HG03159 (cell line): ENCODE measurements around the gene NAB2.
"Not testable (repeated sequence)": the region's sequence is repeated elsewhere in the genome, so short reads cannot be mapped to it uniquely, and the experiment has no call there.

Experiments used
- ATAC-seq: cut with Tn5 transposase; IDR thresholded peaks from one replicate; pipeline ENCODE4 v1.9.1; 2021; ENCODE audit warnings: mild to moderate bottlenecking, moderate library complexity; ENCODE audit not compliant: unreplicated experiment

The NAB2 gene, protein sequence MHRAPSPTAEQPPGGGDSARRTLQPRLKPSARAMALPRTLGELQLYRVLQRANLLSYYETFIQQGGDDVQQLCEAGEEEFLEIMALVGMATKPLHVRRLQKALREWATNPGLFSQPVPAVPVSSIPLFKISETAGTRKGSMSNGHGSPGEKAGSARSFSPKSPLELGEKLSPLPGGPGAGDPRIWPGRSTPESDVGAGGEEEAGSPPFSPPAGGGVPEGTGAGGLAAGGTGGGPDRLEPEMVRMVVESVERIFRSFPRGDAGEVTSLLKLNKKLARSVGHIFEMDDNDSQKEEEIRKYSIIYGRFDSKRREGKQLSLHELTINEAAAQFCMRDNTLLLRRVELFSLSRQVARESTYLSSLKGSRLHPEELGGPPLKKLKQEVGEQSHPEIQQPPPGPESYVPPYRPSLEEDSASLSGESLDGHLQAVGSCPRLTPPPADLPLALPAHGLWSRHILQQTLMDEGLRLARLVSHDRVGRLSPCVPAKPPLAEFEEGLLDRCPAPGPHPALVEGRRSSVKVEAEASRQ

DNA sequence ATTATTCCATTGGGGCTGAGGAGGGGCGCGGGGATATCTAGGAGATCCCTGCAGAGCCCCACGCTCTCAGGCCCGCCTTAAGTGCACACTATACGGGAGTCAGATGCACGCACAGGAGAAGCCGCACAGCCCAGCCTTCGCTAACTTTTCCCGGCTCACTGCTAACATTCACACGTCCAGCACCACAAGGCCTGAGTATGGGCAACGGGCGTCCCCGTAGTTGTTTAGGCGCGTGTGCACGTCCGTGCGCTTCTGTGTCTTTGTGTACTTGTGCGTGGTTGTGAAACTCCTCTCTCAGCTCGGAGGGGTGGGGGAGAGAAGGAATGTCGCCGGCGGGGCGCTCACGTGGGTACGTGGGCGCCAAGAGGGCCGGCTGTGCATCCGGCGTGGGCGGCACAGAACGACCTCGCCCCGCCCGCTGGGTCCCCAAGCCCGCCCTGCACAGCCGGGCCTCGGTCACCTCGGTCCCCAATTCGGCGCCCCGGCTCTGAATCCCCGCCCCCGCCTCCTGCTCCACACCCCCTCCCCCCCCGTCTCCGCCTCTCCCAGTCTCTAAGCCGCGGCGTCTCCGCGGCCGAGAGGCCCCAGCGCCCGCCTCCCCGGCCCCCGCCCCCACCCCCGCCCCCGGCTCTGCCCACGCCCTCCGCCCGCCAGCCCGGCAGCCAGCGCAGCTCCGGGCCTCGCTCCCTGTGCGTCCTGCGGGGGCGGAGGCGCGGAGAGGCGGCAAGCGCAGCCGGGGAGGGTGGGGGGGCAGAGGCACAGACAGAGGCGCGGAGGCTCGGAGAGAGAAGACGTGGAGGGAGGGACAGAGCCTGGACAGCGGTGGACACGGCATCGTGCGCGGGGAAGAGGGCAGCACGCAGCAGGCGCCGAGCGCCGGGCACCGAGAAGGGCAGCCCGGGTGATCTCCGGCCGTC is at the start of gene NAB2:
Gene NAB2 (plus strand): TSS at position 761 of the 917 bp plus-strand sequence. CDS start 158 bp downstream, outside the sequence.
- peak; percentile 60 for ATAC-seq

DNA sequence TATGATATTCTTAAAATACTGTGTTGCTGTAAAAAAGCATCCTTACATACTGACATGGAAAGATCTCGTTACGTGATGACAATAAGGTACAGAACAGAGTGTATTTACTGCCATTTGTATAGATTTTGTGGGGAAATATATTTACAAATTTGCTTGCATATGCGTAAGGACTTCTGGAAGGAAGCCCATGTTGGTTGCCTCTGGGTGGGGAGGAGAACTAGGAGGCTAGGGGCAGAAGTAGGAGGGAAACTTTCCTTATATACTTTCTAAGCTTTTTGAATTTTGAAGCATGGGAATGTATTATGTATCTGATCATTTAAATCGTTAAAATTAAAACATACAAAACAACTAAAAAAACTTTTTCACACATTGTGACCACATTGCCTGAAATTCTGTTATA is 48.7 kb upstream of the NAB2 start:
- no peak for ATAC-seq

DNA sequence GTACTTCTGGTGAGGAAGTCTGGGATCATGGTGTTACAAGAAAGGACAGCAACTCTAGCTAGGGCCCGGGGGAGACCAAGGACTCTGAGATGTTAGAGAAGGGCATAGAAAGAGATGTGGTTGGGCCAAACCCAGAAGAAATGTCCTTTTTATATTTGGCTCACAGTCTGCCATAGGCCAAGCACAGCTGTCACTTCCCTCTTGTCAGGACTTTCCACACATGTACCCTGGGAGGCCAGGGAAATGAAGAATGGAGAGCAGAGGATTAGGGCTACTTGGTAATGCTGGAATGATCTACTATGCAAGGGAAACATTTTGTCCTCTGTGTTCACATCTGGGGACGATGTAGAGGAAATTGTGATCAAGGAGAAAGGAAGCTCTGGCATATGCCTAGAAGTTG is 48.2 kb upstream of the NAB2 start:
- no peak for ATAC-seq

DNA sequence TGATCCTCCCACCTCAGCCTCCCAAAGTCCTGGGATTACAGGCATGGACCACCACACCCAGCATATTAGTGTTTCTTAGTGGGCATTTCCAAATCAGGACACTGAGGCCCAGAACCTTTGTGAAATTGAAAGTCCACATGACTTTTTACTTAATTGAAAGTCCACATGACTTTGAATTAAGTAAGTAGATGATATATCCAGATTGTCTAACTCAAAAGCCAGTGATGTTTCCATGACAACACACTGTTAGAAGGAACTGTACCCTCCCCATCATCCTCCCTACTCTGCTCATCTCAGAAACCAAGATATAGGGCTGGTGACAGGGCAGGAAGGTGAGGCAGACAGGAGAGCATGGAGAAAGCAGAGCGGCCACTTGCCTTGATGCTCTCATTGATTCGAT is 46.2 kb upstream of the NAB2 start:
- ATAC-seq, result no peak

DNA sequence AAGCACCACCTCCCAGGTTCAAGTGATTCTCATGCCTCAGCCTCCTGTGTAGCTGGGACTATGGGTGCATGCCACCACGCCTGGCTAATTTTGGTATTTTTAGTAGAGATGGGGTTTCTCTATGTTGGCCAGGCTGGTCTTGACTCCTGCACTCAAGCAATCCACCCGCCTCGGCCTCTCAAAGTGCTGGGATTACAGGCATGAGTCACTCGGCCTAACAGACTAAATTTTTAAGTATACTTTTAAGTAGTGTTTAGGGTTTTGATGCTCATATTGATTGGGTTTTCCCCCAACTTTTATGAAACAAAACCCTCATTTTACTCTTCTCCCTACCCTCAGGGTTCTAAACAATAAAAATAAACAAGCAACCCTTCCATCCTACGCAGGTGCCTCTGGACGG is 44.4 kb upstream of the NAB2 start:
- no peak for ATAC-seq

DNA sequence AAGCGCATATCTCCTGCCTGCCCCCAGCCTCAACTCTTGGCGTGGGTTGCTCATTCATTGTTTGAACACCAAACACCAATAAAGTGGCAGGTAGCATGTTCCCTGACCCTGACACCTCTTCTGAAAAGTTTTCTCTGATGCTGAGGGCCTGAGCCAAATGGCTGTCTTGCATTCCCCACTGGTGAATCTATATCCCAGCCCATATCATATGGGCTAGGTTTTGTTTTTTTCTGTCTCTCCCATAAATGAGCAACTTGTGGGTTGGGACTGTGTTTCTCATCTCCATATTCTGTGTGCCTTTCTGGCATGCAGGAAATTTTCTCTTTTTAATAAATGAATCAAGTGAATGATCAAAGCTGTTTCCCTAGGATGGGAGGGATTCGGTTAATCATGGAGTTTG is 44.0 kb upstream of the NAB2 start:
- no peak for ATAC-seq

DNA sequence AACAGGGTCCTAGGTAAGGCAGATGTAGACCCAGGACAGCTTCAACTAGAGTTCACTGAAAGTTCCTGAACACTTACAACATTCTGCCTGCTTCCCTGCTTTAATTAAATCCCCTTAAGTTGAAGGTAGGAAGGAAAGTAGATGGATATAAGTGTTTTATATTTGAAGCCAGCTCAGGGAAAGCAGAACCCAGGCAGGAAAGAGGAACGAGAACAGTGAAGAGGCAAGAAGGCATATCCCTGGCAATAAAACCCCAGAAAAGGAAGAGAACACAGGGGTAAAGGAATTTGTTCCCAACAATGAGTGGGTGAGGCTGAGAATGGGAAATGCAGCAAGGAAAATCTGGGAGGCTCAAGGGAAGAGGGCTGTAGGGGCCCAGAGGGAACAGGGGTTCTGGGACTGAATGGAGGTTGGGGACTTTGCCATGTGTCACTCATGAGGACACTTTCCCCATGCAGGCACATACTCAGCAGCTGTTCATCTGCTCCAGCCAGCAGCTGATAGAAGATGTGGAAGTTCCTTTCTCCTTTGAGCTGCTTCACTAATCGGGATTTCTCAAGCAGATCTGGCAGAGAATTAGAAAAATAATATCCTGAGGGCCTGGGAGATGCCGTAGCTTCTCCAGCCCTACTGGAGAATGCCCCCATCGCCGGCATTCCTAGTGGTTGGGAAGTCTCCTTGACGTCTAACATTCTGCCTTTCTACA is 42.7 kb upstream of the NAB2 start:
- no peak for ATAC-seq

DNA sequence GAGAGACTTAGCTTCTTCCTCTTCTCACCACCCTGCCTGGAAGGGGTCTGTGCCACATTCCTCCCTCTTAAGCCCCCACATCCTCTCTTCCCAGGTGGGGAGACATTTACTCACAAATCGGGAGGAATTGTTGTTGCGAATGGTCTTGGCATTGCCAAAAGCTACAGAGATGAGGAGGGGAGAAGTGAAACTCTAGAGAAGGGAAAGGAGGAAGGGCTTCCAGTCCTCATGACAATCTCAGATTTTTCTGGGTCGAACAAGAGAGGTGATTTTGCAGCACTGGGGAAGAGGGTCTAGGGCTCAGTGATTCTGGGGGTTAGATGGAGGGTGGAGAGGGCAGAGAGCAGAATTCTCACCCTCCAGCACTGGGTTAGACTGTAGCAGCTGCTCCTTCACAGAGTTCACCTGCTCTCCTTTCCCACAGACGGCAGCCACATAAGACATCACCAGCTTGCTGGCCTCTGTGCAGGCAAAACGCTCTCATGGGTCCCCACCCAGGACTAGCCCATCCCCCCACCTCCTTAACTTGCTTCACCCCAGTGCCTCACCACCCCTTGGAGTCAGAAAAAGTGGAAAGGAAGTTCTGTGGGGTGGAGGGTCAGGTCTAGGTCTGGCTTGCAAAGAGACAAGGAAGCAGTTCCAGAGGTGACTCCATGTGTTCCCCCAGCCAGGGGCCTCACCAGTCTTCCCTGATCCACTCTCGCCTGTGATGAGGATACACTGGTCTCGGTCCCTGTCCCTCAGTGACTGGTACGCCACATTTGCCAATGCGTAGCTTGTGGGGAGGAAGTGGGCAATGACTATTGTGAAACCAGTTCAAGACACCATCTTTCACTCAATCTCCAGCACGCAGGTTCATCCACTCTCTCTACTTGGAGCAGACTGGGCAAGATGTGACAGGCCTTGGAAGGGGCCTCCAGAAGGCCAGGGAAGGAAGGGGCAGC is 41.7 kb upstream of the NAB2 start:
- no peak for ATAC-seq

DNA sequence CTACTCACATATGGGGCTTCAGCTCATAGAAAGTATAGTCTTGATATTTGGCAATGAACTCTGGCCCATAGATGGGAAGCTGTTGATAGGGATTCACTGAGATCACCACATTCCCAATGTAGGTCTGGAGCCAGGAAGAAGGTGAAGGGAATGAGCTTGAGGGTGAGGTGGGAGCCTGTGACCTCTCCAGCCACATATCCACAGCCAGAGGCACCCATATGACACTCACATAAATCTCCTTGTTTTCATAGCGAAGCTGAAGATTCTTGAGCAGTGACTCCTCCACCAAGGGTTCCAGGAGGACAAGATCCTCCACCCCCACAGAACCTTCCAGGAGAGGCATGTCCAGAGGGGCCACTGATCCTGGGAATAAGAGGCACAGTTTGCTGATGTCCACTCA is 40.9 kb upstream of the NAB2 start:
- ATAC-seq, result no peak

DNA sequence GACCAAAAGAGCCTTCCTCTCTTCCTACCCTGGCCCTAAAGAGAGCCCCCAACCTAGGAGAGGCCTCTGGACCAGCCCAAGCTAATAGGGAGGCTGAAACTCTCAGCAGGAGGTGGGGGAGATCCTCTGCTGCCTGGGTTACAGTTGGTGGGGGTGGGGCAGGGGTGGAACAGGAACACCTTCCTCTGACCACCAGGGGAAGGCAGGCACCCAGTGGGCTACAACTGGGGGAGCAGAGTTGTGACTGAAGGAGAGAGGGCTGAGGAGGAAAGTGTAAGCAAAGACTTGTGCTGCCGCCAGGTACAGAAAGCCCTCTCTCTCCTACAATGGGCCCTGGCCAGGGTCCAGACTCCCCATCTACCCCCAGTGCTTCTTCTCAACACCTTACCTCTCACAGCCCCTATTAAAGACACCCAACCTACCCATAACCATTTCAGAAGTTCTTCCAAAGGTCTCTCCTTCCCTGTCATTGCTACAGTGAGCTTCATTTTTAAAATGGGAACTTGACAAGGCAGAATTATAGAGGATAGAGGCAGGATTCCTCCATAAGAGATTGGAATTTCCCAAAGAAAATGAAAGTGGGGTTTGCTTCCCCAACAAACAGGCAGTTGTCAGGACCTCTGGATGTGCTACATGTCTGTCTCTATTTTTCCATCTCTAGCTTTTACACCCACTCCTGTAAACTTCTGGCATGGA is 40.3 kb upstream of the NAB2 start:
- ATAC-seq, result no peak

DNA sequence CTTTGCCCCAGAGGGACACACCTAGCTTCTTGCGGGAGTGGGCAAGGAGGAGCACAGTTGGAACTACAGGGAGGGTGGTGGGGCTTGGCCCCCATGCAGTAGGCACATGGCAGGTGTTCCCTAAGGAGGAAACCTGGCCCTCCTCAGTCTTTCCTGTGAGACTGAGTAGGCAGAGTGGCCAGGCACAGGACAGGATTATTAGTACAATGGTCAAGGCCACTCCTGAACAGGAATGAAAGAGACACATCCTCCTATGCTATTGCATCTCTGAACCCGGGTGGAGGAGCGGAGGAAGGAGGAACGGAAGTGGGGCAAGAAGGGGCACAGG is 39.8 kb upstream of the NAB2 start:
- no peak for ATAC-seq

DNA sequence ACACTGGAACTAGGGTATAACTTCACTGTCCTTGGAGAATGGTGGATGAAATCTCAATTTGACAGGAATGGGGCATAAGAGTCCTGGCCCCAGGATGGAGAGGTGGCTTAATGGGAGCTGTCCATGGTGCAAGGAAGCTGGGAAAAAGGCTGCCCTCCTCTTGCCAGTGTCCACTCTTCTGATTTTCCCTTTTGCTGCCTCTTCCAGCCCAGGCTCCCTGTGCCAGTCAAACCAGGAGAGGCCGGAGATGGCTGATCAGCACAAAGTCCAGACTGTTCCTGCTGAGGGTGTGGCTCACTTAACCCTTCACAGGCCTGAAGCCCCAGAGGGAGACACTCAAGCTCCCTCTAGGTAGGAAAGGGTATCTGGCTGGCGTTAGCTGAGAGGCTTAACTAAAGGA is 39.0 kb upstream of the NAB2 start, which contains the start of gene MYO1A:
Gene MYO1A (minus strand): TSS at position 240 of the 400 bp plus-strand sequence. CDS start 1,806 bp downstream, outside the sequence.
- no peak for ATAC-seq

DNA sequence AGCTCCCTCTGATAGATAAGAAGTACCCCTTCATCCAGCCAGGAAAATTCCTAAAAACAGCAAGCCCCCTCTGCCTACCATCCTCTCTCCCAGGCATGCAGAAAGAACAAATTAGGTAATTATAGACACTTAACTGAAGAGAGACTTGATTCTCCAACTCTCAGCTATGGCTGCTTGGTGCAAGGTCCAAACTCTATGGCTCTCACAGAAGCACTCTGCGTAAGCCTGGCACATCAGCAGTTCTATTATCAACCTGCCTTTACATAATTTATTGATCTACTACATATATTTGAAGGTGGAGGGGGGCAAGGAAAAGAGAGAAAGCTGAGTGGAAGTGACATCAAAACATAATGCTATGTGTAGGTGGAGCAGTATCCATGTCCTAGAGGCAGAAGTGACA is 37.9 kb upstream of the NAB2 start:
- no peak for ATAC-seq

DNA sequence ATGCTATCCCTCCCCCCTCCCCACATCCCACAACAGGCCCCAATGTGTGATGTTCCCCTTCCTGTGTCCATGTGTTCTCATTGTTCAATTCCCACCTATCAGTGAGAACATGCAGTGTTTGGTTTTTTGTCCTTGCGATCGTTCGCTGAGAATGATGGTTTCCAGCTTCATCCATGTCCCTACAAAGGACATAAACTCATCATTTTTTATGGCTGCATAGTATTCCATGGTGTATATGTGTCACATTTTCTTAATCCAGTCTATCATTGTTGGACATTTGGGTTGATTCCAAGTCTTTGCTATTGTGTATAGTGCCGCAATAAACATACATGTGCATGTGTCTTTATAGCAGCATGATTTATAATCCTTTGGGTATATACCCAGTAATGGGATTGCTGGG is 35.8 kb upstream of the NAB2 start:
- not testable (repeated sequence) for ATAC-seq

DNA sequence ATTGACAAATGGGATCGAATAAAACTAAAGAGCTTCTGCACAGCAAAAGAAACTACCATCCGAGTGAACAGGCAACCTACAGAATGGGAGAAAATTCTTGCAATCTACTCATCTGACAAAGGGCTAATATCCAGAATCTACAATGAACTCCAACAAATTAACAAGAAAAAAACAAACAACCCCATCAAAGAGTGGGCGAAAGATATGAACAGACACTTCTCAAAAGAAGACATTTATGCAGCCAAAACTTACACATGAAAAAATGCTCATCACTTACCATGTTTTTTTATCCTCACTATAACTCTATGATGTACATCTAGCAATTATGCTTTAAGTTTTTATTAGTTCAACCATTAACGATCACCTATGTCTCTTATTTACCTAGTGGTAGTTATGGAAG is 35.0 kb upstream of the NAB2 start:
- not testable (repeated sequence) for ATAC-seq

DNA sequence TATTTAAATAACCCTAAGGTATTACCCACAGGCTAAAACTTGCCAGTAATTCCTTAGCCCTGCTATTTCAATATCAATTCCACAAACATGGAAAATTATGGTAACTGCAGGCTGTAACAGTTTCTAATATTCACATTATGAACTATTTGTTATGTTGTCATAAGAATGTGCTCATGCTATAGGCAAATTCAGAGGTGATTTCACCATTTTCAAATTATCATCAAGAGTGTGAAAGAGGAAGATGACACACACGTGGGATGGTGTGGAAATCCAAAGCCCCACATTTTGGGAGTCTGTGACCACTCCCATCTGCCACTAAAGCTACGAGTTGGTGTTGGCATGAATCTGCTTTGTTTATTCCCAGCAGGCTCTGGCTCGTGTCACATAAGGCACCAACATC is 33.1 kb upstream of the NAB2 start:
- no peak for ATAC-seq

DNA sequence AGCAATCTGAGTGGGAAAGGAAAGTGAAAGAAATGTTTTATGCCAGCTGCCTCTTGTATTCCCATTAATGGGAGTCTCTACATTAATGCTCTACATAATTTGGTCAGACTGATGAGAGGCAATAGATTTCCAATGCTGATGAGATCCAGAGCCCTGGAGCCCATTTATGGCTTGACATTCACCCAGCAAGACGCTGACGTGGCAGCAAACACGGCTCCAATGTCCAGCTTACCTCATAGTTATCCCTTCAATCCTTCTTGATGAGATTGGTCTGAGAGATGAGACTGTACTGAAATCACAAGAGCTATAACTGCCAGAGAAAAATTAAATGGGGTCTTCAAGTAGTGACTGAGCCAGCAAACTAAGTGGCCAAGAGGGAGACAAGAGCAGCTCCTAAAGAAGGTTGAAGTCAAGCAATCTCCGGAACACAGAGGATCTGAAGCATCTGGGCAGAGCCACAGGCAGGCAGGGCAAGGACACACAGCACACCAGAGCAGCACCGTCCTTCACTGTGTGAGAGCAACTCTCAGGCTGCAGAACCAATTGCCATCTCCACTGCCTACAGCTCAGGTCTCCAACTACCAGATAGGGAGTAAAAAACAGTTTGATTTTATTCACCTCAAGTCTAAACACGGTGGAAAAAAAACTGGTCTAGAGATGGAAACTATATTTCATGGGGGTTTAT is 31.7 kb upstream of the NAB2 start:
- no peak for ATAC-seq

DNA sequence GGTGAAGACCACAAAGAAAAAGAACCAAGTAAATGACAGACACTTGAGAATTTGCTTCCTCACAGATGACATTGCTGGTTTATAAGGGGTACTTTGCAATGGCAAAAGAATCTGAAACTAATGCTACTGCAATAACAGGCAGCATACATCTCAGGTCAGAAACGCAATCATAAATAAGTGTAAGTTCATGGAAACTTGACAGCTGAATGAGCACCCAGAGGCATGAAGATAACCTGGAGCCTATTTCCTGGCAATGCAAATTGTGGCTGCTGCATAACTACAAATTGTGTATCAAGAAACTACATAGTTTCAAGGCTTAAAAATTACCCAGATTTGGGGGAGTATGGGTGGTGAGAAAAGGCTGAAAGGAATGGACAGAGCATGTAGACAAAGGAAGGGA is 30.5 kb upstream of the NAB2 start:
- peak; percentile 60 for ATAC-seq
